Activated CD4-positive, alpha-beta T cell treated with anti-CD3 and anti-CD28 coated beads, Interleukin-2, amount 50 U/mL, for 48 hours (primary cell): Measurements from ENCODE around the gene KRT16.
"Not testable (repeated sequence)": the region's sequence is repeated elsewhere in the genome, so short reads cannot be mapped to it uniquely, and the experiment has no call there.

ENCODE experiments used
- DNase-seq, 2 experiments: peaks; one replicate each; pipeline ENCODE4 v3.0.0-alpha.2; 2020

Gene KRT16

DNA sequence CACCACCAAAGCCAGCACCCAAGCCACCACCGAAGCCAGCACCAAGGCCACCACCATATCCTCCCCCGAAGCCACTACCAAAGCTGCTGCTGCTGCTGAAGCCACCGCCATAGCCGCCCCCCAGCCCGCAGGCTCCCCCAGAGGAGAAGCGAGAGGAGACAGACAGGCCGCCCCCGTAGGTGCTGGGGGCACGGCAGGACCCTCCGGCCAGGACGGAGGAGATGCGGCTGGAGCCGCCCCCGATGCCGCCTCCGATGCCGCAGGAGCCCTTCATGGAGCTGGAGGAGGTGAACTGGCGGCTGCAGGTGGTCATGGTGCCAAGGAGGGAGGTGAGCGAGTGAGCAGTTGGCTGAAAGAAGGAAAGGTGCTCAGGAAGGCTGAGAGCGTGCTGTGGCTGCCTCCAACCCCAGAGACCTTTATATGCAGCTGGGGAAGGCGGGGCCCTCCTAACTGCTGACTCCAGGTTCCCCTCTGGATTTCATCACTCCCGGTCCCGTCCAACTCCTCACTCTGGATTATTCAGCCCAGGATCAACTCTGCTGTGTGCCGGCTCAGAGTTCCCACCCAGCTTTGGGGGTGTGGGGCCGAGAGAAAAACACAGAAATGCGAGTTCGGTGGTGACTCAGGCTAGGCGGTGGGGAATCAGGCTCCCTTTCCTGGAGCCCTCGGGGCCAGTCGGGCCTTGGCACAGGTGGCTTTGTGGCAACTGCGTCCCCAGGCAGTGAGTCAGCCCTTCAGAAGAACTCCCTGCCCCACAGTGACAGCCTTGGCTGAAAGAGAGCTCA, at the start of gene KRT16:
Gene KRT16 (minus strand): TSS at position 392 of the 785 bp plus-strand sequence. CDS start 79 bp downstream, at position 313.
- DNase-seq: not testable (repeated sequence)

DNA sequence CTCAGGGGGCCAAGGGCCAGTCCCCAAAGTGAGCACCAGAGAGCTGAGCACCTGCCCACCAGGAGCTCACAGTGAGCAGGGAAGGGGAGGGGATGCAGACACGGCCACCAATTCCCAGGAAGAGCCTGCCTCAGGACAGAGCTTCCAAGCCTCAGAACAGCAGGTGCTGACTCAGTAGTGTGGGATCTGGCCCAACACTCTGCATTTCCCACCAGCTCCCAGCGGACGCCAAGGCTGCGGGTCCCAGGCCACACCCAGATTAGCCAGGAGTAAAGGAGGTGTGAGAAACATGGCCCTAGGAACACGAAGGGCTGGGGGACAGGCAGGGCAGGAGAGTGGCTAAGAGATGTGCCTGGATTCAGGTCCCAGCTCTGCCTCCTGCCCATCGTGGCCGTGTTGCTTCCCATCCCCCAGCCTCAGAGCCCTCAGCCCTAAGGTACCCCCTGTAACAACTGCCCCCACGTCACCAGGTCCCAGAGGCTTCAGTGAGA, 47.7 kb upstream of the KRT16 start:
- DNase-seq: no peak

DNA sequence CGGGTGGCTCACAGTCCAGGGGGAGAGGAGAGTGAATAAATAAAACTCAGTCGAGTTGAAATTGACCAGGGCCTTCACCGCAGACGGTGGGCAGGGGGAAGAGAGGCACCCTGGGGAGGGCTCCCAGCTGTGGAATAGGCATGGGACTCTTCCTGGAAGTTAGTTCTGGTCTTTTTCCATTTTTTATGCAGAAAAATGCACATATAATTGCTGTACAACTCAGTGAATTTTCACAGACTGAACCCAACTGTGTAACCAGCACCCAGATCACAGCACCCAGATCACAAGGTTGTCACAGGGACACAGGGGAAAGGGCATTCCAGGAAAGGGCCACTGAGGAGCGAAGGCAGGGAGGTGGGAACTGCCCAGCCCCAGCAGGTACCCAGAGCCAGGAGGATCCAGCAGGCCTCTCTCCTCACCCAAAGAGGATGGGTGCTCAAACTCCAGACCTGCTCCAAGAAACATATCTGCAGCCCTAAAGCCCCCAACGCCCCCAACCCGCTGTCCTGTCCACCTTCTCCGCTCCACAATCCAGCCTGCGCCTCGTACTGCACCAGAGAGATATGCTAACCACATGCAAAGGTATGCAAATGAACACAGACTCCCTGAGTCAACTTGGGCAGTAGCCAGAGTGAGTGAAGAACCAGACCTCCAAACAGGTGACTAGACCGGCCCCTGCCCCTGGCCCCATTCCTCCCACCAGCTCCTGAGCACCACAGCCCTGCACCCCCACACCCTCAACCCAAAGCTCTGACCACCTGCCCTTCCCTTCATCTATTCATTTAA, 47.1 kb upstream of the KRT16 start:
- DNase-seq: no peak

GRCh38 chr17:41658846-41659245, 46.3 kb upstream of the KRT16 start:
- no peak for DNase-seq

GRCh38 chr17:41657936-41658335, 45.4 kb upstream of the KRT16 start:
- no peak for DNase-seq

- no peak for DNase-seq
Measured at GRCh38 chr17:41657176-41657754, 44.7 kb upstream of the KRT16 start.

DNA sequence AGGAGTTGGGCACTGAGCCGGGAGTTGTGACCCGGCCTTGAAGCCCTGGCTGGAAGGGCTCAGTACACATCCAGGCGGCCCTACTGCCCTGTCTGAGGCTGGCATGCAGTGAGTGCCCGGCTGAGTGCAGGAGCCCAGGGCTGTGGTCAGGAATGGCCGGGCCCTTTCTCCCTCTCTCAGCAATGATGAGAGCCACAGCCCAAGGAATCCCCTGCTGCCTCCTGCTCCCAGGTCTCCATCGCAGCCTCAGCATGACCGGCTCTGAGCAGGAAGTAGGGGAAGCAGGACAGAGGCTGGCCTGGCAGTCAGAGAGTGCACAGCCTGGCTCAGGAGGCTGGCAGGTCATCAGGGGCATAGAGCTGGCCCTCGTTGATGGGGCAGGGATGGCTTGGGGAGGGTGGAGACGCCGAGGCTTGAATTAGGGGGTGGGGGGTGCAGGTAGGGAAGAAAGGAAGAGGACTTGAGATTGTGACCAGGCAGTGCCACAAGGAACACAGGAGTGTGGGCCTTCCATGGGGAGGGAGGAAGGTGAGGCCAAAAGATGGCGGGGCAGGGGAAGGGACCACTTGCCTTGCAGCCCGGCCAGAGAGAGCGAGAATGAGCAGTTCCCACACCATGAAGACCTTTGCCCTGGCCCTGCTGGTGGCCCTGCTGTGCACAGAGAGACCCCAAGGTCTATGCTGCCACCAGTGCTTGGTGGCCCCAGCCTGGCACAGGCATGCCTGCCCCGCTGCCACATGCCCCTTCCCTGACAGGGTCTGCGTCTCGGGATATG, 43.9 kb upstream of the KRT16 start:
- no peak for DNase-seq

- DNase-seq: no peak
Measured at GRCh38 chr17:41655611-41656111, 43.1 kb upstream of the KRT16 start.

DNA sequence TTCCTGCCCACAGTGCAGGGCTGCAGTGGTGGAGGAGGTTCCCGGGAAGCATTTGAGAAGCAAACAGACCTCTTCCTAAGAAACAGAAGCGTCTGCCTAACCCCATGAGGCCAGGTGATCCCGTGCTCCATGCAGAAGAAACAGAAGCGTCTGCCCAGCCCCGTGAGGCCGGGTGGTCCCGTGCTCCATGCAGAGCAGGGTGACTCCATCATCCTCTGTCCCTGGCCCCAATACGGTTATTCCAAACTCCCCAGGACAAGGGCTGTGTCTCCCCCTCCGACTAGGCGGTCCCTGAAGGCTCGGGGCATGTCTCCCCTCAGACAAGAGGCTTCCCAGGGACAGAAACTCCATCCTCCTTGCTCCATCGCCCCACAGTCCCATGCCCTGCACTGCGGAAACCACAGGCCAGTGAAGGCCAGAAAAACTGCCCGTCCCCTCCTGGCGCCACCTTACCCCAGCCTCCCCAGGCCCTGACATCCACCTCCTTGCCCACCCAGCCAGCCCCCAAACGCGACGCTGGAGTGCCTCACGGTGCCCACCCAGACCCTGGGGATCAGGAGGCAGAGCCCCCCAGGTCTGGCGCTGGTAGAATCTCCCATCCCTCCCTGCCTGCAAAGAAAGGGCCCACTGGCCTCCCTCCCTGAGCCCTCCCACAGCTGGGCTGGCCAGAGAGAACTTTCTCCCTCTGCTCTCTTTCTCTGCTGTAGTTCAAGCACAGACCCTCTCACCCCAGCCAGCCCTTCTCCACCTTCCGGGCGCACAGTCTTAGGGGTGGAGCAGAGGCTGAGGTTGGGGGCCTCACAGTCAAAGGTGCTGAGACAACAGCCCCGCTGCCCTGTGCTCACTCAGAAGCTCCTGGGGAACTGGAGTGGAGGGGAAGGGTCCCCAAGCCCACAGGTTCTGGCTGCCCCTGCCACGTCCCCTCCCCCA, 42.4 kb upstream of the KRT16 start:
- no peak for DNase-seq

GRCh38 chr17:41653892-41654677, 41.5 kb upstream of the KRT16 start:
- DNase-seq: no peak

- no peak for DNase-seq
Measured at GRCh38 chr17:41653421-41653820, 40.9 kb upstream of the KRT16 start.

DNA sequence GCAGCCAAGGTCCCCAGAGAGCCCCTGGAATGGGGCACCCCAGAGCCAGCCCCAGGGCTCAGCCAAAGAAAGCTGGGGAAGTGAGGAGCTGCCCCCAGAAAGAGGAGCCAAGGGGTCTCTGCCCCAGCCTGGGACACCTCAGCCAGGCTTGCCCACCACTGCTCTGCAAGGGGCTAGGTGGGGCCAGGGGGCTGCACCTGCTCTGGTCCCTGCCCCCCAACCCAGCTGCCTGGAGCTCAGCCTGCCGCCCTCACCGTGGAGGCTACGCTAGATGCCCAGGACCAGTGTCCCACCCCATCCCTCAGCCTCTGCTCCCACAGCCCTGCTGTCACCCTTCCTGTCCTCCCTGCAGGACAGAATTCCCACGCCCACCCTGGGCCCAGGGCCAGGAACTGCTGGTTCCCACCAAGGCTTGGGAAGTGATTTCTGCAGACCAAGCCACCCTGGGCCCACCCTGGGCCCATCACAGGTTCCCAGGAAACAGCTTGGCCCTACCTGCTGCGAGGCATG, 39.9 kb upstream of the KRT16 start:
- no peak for DNase-seq

DNA sequence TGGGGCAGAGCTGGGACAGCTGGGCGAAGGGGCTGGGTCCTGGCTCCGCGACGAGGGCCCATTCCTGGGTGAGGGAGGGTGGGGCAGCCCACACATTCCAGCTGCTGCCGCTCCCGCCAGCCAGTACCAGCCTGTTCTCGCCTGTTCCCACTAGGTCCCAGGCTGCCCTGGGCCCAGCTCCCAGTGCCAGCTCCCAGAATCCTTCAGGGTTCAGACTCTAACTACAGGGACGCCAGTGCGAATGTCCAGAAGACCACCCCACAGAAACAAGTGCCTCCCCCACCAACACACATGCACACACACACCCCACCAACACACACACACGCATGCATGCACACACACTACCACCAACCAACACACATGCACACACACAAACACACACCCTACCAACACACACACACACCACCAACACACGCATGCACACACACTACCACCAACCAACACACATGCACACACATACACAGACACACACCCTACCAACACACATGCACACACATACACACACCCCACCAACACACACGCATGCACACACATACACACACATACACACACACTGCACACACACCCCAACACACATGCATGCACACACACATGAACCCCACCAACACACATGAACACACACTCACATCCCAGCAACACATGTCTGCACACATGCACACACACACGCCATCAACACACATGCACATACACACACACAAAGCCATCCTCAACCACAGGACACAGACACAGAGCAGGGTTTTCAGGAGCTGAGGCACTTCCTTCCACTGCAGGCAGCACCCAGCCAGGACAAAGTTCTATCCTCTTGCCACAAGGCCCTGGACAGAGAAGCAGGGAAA, 39.3 kb upstream of the KRT16 start:
- DNase-seq: no peak

DNA sequence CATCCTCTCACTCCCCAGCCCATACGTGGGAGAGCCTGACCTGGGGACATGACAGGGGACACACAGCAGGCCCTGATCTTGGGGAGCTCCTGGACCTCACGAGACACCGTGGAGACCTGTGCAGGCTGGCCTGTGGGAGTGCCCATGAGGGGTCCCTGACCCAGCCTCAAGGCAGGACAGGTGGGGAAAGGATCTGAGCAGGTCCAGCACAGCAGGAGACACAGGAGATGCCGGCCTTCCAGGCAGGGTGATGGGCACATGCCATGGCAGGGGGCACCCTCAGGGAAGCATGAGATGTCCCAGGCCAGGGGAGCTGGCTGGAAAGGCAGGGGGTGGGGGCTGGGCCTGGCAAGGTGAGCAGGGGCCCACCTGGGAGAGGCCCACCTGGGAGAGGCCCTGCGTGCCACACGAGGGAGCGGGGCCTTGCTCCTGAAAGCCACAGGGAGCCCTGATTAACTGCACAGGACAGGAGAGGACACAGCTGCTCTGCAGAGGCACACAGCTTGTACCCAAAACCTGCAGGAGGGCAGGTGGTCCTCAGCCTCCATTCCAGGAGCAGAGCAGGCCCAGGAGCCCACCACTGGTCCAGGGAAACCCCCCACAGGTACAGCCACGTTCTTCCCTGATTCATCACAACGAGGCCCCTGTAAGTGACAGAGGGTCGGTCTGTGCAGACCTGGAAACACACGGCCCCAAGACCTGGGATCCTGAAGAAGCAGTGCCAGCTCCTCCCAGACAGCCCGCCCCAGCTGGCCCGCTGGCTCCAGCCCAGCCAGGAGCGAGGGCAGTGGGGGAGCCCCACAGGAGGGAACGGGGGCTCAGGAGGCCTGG, 38.4 kb upstream of the KRT16 start:
- DNase-seq: no peak

- DNase-seq: no peak
Measured at GRCh38 chr17:41649923-41650519, 37.5 kb upstream of the KRT16 start.

GRCh38 chr17:41648411-41649195, 36.0 kb upstream of the KRT16 start:
- DNase-seq: peak; percentile 89 to 92

- peak; percentile 95 for DNase-seq
Measured at GRCh38 chr17:41647940-41648410, 35.4 kb upstream of the KRT16 start.
